Body of pancreas (tissue), 4 donors: Measurements from ENCODE around the gene N4BP2. TPM values are rescaled to one million over a fixed set of nuclear protein-coding genes. Genes with fewer than 3 reads are reported as not detected.
"Not testable (repeated sequence)": the region's sequence is repeated elsewhere in the genome, so short reads cannot be mapped to it uniquely, and the experiment has no call there.

Experiments used
- ATAC-seq: fragments of 150-250 bp; one replicate; pipeline ENCODE4 v1.9.1; 2016
- DNase-seq, 4 donors: peaks; one replicate each; pipeline ENCODE4 v3.0.0-alpha.2; 2019
- H3K27ac ChIP-seq, 4 donors: fragments of 200-600 bp; sonication (generic); 1 replicate in 3 of 4; 2 replicates in 1 of 4; pipeline versions ENCODE4 v1.5.1 to v1.6.1; 2016 to 2019; ENCODE audit warnings: mild to moderate bottlenecking in 1 of 4, mixed read lengths in 1 of 4, moderate library complexity in 1 of 4
- H3K27me3 ChIP-seq, 2 donors: fragments of 200-600 bp; sonication (generic); one replicate each; pipeline ENCODE4 v1.6.0; 2016; ENCODE audit warnings: mild to moderate bottlenecking in 1 of 2
- H3K36me3 ChIP-seq, 2 donors: fragments of 200-600 bp; sonication (generic); replicated peaks in 1 of 2; 2 replicates each; pipeline ENCODE4 v1.5.1; 2016; ENCODE audit warnings: low read depth in 2 of 2; ENCODE audit not compliant: insufficient read depth in 1 of 2
- H3K4me1 ChIP-seq: fragments of 200-600 bp; sonication (generic); one replicate; pipeline ENCODE4 v1.6.0; 2016
- H3K4me3 ChIP-seq, 2 donors: fragments of 200-600 bp; sonication (generic); 1 replicate in 1 of 2; 2 replicates in 1 of 2; pipeline ENCODE4 v1.5.1; 2016 to 2019
- H3K9me3 ChIP-seq, 3 donors: fragments of 200-600 bp; sonication (generic); 1 replicate in 2 of 3; 2 replicates in 1 of 3; pipeline ENCODE4 v1.5.1; 2016
- CTCF ChIP-seq, 7 experiments: fragments of 450-650 bp in 4 of 7; fragments of 200-600 bp in 3 of 7; sonication (generic) in 3 of 7; IDR thresholded peaks; one replicate each; pipeline ENCODE4 v1.5.1; 2016 to 2019; ENCODE audit warnings: antibody characterized with exemption in 7 of 7
- POLR2A ChIP-seq, 3 donors: fragments of 450-650 bp; IDR thresholded peaks; one replicate each; pipeline ENCODE4 v1.6.1; 2016; ENCODE audit warnings: antibody characterized with exemption in 3 of 3, mild to moderate bottlenecking in 2 of 3
- WGBS, 2 donors: methylation state at CpG; one replicate each; pipeline ENCODE4 v1.1.5; 2017; 5-methylcytosine and 5-hydroxymethylcytosine counted together
- intact Hi-C: fragments of 100-400 bp; cut with DNase I; formaldehyde crosslinking; loops from one replicate; pipeline ENCODE4 v1.15.1; 2023
- total RNA-seq, 2 donors: library from RNA; depleted of rRNA; stranded (reverse); fragments of >200 nt; gene quantifications; one replicate each; pipeline ENCODE4 v1.1.0, GENCODE V29; 2016

Gene N4BP2
- total RNA-seq, 2 donors from 2014 or later: 14.8 to 15.0 TPM

GRCh38 chr4:40066651-40067050 lies 10.0 kb downstream of the N4BP2 start:
- intact Hi-C loops: no loop called here
- no peak for ATAC-seq

GRCh38 chr4:40070387-40070786 lies 13.7 kb downstream of the N4BP2 start:
- TF ChIP-seq POLR2A (IDR thresholded peaks at IDR 0.05): no peak
- TF ChIP-seq CTCF (IDR thresholded peaks at IDR 0.05): no peak
- Histone ChIP-seq H3K9me3 (no peaks in the 10 kb centered on the region), H3K27ac (no peak overlapping the region), H3K4me3 (no peak overlapping the region), H3K4me1 (peaks cover 13% of the 10 kb centered on the region), H3K27me3 (no peaks in the 10 kb centered on the region), H3K36me3 (peaks cover 0 to 6% of the 10 kb centered on the region in 2 donors)
- 90 to 100% methylated on average over 1 of the region's 1 CpG for WGBS, 2 donors
- no peak for ATAC-seq
- no peak for DNase-seq
- intact Hi-C loops: no loop called here

More at GRCh38 chr4:40066651-40067050, 10.0 kb downstream of the N4BP2 start:
- Histone ChIP-seq H3K36me3 (no peaks in the 10 kb centered on the region), H3K27me3 (no peaks in the 10 kb centered on the region), H3K4me3 (no peak overlapping the region), H3K4me1 (peaks cover 30% of the 10 kb centered on the region), H3K9me3 (no peaks in the 10 kb centered on the region), H3K27ac (peak overlapping the region in 2 of 4 donors; percentile 68 to 77)
- no peak for DNase-seq
- TF ChIP-seq POLR2A (IDR thresholded peaks at IDR 0.05): no peak
- no peak for TF ChIP-seq CTCF (IDR thresholded peaks at IDR 0.05)
- WGBS, 2 donors: 90 to 96% methylated on average over 3 of the region's 3 CpGs

- Histone ChIP-seq H3K27me3 (no peaks in the 10 kb centered on the region), H3K9me3 (no peaks in the 10 kb centered on the region), H3K4me1 (no peaks in the 10 kb centered on the region), H3K36me3 (no peaks in the 10 kb centered on the region), H3K4me3 (no peak overlapping the region), H3K27ac (no peak overlapping the region)
- 99% methylated on average over 8 of the region's 8 CpGs for WGBS, 2 donors
- DNase-seq: no peak
- intact Hi-C loops: no loop called here
- no peak for ATAC-seq
- TF ChIP-seq CTCF (IDR thresholded peaks at IDR 0.05): no peak
- TF ChIP-seq POLR2A (IDR thresholded peaks at IDR 0.05): no peak
These were observed 29.8 kb downstream of the N4BP2 start for GRCh38 chr4:40086421-40086820.

GRCh38 chr4:40087799-40088366 lies 31.2 kb downstream of the N4BP2 start:
- no peak overlapping the region for H3K4me3 ChIP-seq
- TF ChIP-seq POLR2A (IDR thresholded peaks at IDR 0.05): no peak
- no peak for TF ChIP-seq CTCF (IDR thresholded peaks at IDR 0.05)
- H3K36me3 ChIP-seq: no peaks in the 10 kb centered on the region
- DNase-seq (no peak), ATAC-seq (no peak)
- no peak overlapping the region for H3K27ac ChIP-seq
- intact Hi-C loops: no loop called here
- WGBS, 2 donors: 95 to 96% methylated on average over 10 of the region's 10 CpGs
- no peaks in the 10 kb centered on the region for H3K27me3 ChIP-seq
- H3K4me1 ChIP-seq: no peaks in the 10 kb centered on the region
- H3K9me3 ChIP-seq: no peaks in the 10 kb centered on the region

- H3K27me3 ChIP-seq, ATAC-seq, H3K27ac ChIP-seq, H3K36me3 ChIP-seq, H3K4me1 ChIP-seq, DNase-seq, H3K4me3 ChIP-seq, H3K9me3 ChIP-seq, intact Hi-C loops: not testable (repeated sequence)
- WGBS, 2 donors: 89 to 97% methylated on average over 10 of the region's 10 CpGs
These were observed 36.8 kb downstream of the N4BP2 start for GRCh38 chr4:40093400-40093799.
